Activated CD8-positive, alpha-beta memory T cell treated with anti-CD3 and anti-CD28 coated beads for 1 hour (primary cell): ENCODE results near the gene IL36A.

Experiments
- DNase-seq, 2 donors: peaks; one replicate each; pipeline ENCODE4 v3.0.0-alpha.2; 2020; ENCODE audit warnings: low read depth in 1 of 2; ENCODE audit errors: extremely low read depth in 1 of 2

The IL36A gene

GRCh38 chr2:113046465-113046864 lies 41.2 kb downstream of the IL36A start:
- DNase-seq: no peak

GRCh38 chr2:113050921-113051895 lies 45.9 kb downstream of the IL36A start:
- DNase-seq: no peak

DNA sequence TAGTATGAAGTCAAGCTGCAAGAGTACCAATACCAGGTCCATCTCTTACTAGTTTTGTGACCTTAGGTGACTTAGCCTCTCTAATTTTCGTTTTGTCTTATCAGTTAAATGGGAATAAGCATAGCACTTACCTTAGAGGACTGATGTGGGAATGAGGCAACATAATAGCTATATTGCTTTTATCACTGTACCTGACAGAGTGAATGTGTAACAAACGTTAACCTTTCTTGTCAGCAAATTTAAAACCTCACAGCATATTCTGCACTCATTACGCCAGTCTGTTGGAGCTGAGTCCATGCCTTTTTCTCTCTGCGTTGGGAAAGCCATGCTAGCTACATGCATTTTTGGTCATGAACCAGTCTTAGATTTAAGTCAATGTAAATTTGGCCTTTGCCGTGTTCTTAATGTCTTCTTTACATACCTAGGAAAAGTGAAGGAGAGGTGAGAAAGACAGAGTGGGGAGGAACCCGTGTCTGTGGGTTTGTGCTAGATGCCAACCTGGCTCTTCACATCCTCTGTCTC lies 47.2 kb downstream of the IL36A start, which contains the start of gene IL36B:
Gene IL36B (minus strand): TSS at position 472 of the 522 bp plus-strand sequence.
- no peak for DNase-seq

DNA sequence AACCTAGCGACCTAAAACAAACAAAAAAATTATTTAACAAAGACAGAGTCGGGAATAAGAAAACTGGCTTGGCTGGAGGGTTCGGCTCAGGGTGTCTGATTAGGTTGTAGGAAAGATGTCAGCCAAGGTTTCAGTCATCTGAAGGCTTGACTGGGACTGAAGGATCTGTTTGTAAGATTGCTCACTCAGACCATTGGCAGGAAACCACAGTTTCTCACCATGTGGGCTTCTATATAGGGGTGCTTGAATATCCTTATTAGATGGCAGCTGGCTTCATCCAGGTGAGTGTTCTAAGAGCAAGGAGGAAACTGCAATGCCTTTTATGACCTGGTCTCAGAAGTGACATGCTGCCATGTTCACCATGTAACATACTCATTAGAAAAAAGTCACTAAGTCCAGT lies 48.4 kb downstream of the IL36A start:
- DNase-seq: no peak

- no peak for DNase-seq
Observed at GRCh38 chr2:113054066-113054465, 48.8 kb downstream of the IL36A start.

DNA sequence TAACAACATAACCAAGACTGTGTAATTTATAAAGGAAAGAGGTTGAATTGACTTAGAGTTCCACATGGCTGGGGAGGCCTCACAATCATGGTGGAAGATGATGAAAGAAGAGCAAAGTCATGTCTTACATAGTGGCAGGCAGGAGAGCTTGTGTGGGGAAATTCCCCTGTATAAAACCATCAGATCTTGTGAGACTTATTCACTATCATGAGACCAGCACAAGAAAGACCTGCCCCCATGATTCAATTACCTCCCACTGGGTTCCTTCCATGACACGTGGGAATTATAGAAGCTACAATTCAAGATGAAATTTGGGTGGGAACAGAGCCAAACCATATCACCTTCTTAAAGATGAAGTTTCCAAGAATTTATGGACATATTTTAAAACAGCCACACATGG lies 51.3 kb downstream of the IL36A start:
- no peak for DNase-seq

DNA sequence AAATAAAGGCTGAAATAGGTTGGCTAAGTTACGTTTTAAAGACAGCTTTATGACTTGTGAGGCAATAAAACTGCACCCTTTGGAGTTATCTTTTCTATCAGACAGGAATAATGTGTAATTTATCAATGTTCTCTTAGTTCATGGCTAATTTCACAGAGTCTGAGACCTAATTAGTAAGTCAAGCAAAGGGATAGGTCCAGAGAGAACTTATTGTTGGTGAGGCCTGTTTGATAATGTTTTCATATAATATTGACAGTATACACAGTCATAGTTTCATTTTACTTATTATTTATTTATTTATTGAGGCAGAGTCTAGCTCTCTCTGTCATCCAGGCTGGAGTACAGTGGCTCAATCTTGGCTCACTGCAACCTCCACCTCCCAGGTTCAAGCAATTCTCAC lies 51.9 kb downstream of the IL36A start:
- no peak for DNase-seq
